PC-9 (cell line): ENCODE data around the gene VPS50. TPM values are rescaled to one million over a fixed set of nuclear protein-coding genes. Genes with fewer than 3 reads are reported as not detected.

ENCODE experiments used
- BruUV-seq: library from RNA; stranded (reverse); fragments of 400-500 nt; replicated peaks from 2 replicates; lab custom pipeline; 2021; lab: Mats Ljungman, UMichigan
- CTCF ChIA-PET: fragments of 300-600 bp; sonication (Branson Sonifier 250); formaldehyde crosslinking; loops from one replicate; lab custom pipeline; 2022; ENCODE audit warnings: antibody characterized with exemption; lab: Charles Lee
- POLR2A ChIA-PET: fragments of 300-600 bp; sonication (Branson Sonifier 250); formaldehyde crosslinking; loops from one replicate; lab custom pipeline; 2022; ENCODE audit warnings: antibody characterized with exemption; ENCODE audit not compliant: unreplicated experiment; lab: Charles Lee
- DNase-seq, 2 experiments: peaks; one replicate each; pipeline versions ENCODE4 v3.0.0 to v3.0.0-alpha.2; 2015 to 2022; ENCODE audit warnings: mixed read lengths in 1 of 2
- H2AFZ ChIP-seq: fragments of 200-600 bp; sonication (generic); 2 replicates; pipeline ENCODE4 v1.8.1; 2017; ENCODE audit warnings: antibody characterized with exemption
- H3F3A ChIP-seq: fragments of 200-600 bp; sonication (generic); 2 replicates; pipeline ENCODE4 v1.8.1; 2017; ENCODE audit warnings: antibody characterized with exemption, mild to moderate bottlenecking, low read depth; ENCODE audit not compliant: insufficient read depth
- H3K27ac ChIP-seq: fragments of 200-600 bp; sonication (generic); 2 replicates; pipeline ENCODE4 v1.6.1; 2016; ENCODE audit warnings: mixed run types
- H3K27me3 ChIP-seq: fragments of 200-600 bp; sonication (generic); 2 replicates; pipeline ENCODE4 v1.6.1; 2016; ENCODE audit warnings: low read depth, mixed run types; ENCODE audit not compliant: insufficient read depth
- H3K36me3 ChIP-seq: fragments of 200-600 bp; sonication (generic); 2 replicates; pipeline ENCODE4 v1.6.1; 2016; ENCODE audit warnings: low read depth, mixed run types
- H3K4me1 ChIP-seq: fragments of 200-600 bp; sonication (generic); replicated peaks from 2 replicates; pipeline ENCODE4 v1.6.1; 2016; ENCODE audit warnings: mixed run types; ENCODE audit not compliant: insufficient read depth
- H3K4me2 ChIP-seq: fragments of 200-600 bp; sonication (generic); 2 replicates; pipeline ENCODE4 v1.6.1; 2017; ENCODE audit warnings: mixed run types
- H3K4me3 ChIP-seq: fragments of 200-600 bp; sonication (generic); 2 replicates; pipeline ENCODE4 v1.6.1; 2016; ENCODE audit warnings: mixed run types
- H3K79me2 ChIP-seq: fragments of 200-600 bp; sonication (generic); 2 replicates; pipeline ENCODE4 v1.6.1; 2017; ENCODE audit warnings: low read depth, mixed run types
- H3K9me2 ChIP-seq: fragments of 200-600 bp; sonication (generic); 2 replicates; pipeline ENCODE4 v1.8.1; 2017; ENCODE audit warnings: mild to moderate bottlenecking; ENCODE audit not compliant: insufficient read depth
- H3K9me3 ChIP-seq: fragments of 200-600 bp; sonication (generic); 2 replicates; pipeline ENCODE4 v1.8.1; 2016; ENCODE audit warnings: low read depth; ENCODE audit not compliant: insufficient read depth
- H4K20me1 ChIP-seq: fragments of 200-600 bp; sonication (generic); 2 replicates; pipeline ENCODE4 v1.8.1; 2017; ENCODE audit not compliant: insufficient read depth
- CTCF ChIP-seq: fragments of 200-600 bp; sonication (generic); conservative IDR thresholded peaks from 2 replicates; pipeline ENCODE4 v1.6.1; 2017; ENCODE audit warnings: mixed run types, antibody characterized with exemption, mild to moderate bottlenecking, moderate library complexity
- EZH2 ChIP-seq: fragments of 200-600 bp; sonication (generic); IDR thresholded peaks from 2 replicates; pipeline ENCODE4 v1.8.0; 2017; ENCODE audit warnings: antibody characterized with exemption, low read depth
- intact Hi-C: fragments of 100-400 bp; cut with micrococcal nuclease; formaldehyde crosslinking; loops from one replicate; pipeline ENCODE4 v1.10.0; 2022; ENCODE audit not compliant: unreplicated experiment
- total RNA-seq: library from RNA; stranded (reverse); gene quantifications from 2 replicates; pipeline ENCODE4 v1.2.3, GENCODE V29; 2021

The VPS50 gene
- total RNA-seq, 1 experiment from 2014 or later: 32.2 TPM

DNA sequence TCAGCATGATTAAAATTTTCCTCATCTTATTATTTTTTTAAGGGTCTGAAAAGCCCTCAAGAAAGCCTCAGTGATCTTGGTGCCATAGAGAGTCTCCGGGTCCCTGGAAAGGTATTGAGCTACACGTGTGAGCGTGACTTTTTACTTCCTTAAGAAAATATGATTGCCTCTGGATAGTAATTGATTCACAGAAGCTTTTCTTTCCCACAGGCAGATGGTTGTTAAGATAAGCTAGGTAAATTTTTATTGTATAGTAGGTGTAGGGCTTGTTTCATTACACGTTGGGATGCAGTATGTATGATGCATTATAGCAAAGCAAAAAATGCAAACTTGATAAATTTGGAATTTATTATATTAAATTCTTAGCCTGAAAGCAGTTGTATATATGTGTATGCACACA is 7.7 kb downstream of the VPS50 start:
- H3K4me2 ChIP-seq: no peak overlapping the region
- no TSS peak for BruUV-seq

DNA sequence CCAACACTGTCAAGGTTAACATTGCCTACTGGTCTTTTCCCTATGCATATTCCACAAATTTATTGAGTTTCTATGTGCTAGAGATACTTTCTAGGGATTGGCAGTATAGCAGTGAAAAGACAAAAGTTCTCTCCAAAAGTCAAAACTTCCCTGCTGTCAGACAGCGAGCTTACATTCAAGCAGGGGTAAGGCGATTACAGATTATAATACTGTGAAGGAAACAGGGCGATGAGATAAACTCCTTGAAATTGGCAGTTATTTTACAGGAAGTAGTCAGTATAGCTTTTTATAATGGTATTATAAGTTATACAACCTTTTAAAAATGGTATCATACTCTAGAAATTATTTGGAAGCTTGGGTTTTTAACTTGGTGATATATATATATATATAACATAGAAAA is 9.9 kb downstream of the VPS50 start:
- Histone ChIP-seq H3K4me1 (no peaks in the 10 kb centered on the region), H3K27ac (no peak overlapping the region), H3K9me3 (no peaks in the 10 kb centered on the region), H3K9me2 (no peaks in the 10 kb centered on the region), H3K4me3 (no peak overlapping the region), H3K4me2 (no peak overlapping the region), H3K79me2 (no peaks in the 10 kb centered on the region; the same call in 1 of the 2 replicates), H3K27me3 (no peaks in the 10 kb centered on the region), H3F3A (no peaks in the 10 kb centered on the region), H3K36me3 (no peaks in the 10 kb centered on the region), H4K20me1 (peaks cover 11% of the 10 kb centered on the region; the same call in 1 of the 2 replicates), H2AFZ (no peak overlapping the region)
- POLR2A ChIA-PET: interaction anchor here (0.9 kb wide), 1 partner anchor 10 kb away, joined by 4 read pairs; the partner anchor contains the start of gene VPS50
- DNase-seq: no peak
- TF ChIP-seq CTCF: no peak
- no peak for TF ChIP-seq EZH2
- CTCF ChIA-PET: no interaction called here
- intact Hi-C loops: loop anchor here (10.0 kb wide), 2 partner anchors 643 to 1033 kb away; no protein-coding TSS in a partner anchor
- BruUV-seq: no TSS peak

More for the DNA sequence above, 7.7 kb downstream of the VPS50 start:
- H3F3A ChIP-seq: no peaks in the 10 kb centered on the region
- H3K9me2 ChIP-seq: no peaks in the 10 kb centered on the region
- TF ChIP-seq EZH2 (no peak), CTCF (no peak)
- intact Hi-C loops: loop anchor here (10.0 kb wide), 2 partner anchors 645 to 1035 kb away; no protein-coding TSS in a partner anchor
- CTCF ChIA-PET: no interaction called here
- no peak overlapping the region for H3K27ac ChIP-seq
- peaks cover 6% of the 10 kb centered on the region for H3K79me2 ChIP-seq
- no peak for DNase-seq
- no peaks in the 10 kb centered on the region for H3K27me3 ChIP-seq
- POLR2A ChIA-PET: no interaction called here
- no peak overlapping the region for H3K4me3 ChIP-seq
- no peaks in the 10 kb centered on the region for H3K4me1 ChIP-seq
- no peaks in the 10 kb centered on the region for H3K9me3 ChIP-seq
- H4K20me1 ChIP-seq: peaks cover 5% of the 10 kb centered on the region; the same call in 1 of the 2 replicates
- no peaks in the 10 kb centered on the region for H3K36me3 ChIP-seq
- no peak overlapping the region for H2AFZ ChIP-seq

GRCh38 chr7:93245525-93246432 is 13.6 kb downstream of the VPS50 start:
- Histone ChIP-seq H3F3A (no peaks in the 10 kb centered on the region), H3K36me3 (no peaks in the 10 kb centered on the region), H2AFZ (no peak overlapping the region), H3K27me3 (no peaks in the 10 kb centered on the region), H4K20me1 (peaks cover 8% of the 10 kb centered on the region; the same call in 1 of the 2 replicates), H3K4me1 (no peaks in the 10 kb centered on the region), H3K4me2 (no peak overlapping the region), H3K9me3 (no peaks in the 10 kb centered on the region), H3K27ac (no peak overlapping the region), H3K79me2 (no peaks in the 10 kb centered on the region), H3K9me2 (no peaks in the 10 kb centered on the region), H3K4me3 (no peak overlapping the region)
- intact Hi-C loops: loop anchor here (1.0 to 10.0 kb wide), 6 partner anchors 129 to 1192 kb away; no protein-coding TSS in a partner anchor
- TF ChIP-seq EZH2 (no peak), CTCF (peak; percentile 79)
- BruUV-seq: no TSS peak
- ChIA-PET POLR2A (no interaction called here), CTCF (interaction anchor here (0.6 to 1.7 kb wide), 3 partner anchors 304 to 911 kb away, joined by 3 to 15 read pairs (median 5); no protein-coding TSS in a partner anchor)
- no peak for DNase-seq
